GM21423 (cell line): Measurements from ENCODE around the gene C11orf21.
"Not testable (repeated sequence)": the region's sequence is repeated elsewhere in the genome, so short reads cannot be mapped to it uniquely, and the experiment has no call there.

Experiments used
- ATAC-seq: cut with Tn5 transposase; IDR thresholded peaks from one replicate; pipeline ENCODE4 v1.9.1; 2021; ENCODE audit warnings: mild to moderate bottlenecking, moderate library complexity; ENCODE audit not compliant: unreplicated experiment

C11orf21 gene

DNA sequence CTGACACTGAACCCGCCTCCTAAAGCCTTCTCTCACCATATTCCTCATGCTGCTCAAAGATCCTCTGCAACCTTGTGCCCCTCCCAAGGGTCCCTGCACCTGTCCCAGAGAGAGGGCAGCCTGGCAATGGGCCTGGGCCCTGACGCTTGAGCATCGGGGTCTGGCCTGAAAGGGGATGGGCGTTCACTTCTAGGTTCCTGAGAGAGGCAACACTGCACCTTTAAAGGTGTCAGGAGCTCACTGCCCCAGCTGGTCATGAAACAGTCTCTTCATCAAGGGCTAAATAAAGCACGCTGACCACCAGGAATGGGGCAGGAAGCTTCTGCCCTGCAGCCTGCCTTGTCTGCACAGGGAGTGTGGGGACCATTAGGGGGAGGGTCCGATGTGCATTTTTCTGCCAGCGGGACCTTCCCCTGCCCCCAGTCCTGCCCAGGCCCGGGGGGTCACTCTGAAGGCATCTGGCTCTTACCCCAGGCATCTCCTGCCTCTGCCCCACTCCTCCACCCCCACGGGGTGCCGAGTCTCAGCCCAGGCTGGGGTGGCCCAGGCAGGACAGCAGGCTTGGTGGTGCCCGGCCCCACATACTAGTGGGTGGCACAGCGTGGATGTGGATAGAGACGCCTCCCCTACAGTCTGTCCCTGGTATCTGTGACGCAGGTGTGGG is 3.5 kb downstream of the C11orf21 start:
- no peak for ATAC-seq

DNA sequence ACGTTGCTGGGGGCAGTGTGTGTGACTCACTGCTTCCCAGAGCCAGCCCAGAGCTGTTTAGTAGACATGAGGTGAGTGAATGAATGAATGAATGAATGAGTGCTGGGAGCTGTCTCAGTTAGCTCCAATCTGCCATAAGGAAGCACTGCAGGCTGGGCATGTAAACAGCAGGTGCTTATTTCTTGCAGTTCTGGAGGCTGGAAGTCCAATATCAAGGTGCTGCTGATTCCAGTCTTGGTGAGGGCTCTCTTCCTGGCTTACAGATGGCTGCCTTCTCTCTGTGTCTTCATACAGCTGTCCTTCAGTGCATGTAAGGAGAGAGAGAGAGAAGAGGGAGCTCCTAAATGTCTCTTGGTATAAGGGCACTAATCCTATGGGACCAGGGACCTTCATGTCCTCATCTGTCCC is 4.1 kb downstream of the C11orf21 start:
- no peak for ATAC-seq

DNA sequence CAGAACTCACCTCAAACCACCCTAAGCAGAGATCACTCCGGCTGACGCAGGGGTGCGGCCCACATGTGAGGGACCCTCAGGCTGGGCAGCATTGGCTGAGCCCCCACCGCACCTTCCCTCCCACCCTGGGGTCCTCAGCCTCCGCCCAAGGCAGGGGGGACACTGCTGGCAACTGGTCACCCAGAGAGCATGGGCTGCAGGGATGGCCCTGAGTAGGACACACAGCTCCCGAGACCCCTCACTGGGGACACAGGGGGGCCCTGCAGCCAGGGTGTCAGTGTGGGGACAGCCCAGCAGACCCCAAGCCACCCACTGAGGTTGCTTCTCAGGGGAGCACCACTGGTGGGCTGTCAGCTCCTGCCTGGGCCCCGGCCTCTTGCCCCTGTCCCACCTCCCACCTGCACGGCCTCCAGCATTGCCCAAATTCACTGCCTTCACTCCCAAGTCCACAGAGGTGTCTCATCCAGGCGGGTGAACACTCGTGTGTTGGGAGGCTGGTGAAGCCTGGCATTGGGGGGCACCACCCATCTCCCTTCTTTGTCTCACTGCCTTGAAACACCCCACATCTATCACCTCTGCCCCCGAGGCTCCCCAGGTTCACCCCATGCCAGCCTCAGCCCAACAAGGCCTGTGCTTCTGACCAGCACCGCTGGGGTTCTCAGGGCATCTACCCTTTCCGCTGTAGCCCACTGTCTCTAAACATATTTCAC is 4.7 kb downstream of the C11orf21 start:
- no peak for ATAC-seq

DNA sequence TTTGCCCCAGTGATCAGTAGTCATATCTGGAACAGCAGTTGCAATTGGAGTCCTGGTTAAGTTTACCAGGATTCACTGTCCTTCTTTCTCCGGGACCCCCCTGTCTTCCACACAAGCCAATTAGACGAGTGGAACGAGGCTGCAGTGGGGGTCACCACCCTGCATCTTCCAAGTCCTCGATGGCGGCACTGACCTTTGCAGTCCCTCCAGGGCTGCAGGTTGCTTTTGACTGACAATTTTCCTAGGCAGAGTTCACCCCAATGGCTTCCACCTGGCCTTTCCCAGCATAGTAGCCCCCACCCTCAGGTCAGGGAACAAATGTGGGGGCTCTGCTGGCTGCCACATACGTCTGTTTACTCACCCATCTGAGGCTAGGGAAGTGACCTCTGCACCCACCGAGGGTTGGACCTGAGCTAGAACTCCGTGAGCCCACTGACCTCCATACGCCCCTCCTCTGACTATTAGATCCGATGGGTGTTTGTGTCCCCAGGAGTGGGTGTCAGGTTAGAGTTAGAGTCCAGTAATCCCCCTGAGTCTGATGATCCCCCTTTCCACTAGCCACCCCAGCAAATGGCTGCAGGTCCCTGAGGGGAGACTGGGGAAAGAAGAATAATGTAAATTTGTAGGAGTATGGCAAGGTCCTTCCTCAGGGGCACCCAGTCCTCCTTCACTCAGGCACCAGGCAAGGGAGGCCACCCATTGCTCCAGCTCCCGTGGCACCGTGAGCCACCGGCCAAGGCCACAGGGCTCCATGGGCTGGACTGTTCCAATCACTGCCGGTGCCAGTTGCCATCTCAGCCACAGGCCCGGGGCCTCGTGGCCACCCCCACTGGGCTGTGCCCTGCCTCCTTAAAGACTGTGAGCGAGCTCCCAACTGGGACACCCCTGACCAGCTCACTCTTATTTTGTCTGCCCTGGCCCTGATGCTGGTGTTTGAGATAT is 5.5 kb downstream of the C11orf21 start:
- no peak for ATAC-seq

DNA sequence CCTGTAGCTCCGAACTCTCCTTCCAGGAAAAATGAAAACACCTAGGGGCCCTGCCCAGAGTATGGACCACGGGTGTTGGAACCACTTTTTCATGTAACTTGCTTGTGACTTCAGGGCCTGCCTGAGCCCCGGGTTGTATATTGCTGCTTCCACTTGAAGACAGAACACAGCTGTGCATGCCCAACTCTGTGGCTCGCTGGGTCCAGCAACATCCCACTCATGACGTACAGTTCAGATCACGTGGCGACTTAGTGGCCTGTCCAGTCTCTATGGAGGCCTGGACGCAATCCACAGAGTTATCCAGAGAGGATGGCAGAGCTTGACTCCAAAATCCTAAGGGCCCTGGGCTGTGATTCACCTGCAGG is 6.8 kb downstream of the C11orf21 start:
- ATAC-seq: no peak

DNA sequence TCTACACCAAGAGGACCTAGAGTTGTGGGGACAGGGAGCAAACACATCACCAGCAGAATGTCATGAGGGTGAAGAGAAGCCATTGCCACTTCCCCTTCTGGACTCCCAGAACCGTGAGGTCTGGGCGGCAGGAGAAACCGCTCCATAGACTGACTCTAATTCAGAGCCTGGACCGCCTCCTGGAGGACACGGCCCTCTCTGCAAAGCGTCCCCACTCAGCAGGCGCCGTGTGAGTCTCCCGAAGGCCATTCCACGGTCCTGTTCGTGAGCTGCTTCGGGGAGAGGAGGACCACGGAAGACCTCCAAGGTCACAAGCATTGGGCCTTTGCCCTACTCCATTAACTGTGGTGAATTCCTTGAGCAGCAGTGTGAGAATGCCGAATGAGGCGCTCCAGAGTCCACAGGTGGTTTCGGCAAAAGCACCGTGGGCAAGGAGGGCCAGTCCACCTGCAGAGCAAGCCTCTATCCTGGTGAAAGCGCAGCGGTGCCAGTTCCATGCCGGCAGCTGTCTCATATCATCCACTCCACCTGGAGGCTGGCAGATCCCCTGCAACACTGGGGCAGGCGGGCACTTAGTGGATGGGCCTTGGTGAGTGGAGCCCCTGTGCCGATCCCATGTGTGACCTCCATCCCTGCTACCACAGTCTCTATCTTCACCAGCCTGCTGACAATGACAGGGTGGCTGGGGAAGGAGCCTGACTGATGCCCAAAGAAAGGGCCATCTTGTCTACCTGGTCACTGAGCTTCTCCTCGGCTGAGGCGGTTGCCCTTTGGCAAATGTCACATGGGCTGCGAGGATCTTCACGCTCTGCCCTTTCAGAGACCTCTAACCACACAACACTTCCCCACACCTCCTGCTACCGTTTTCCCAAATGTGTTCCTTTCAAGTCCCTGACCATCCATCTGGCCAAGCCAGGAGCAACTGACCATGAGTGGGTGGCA is 7.5 kb downstream of the C11orf21 start:
- ATAC-seq: no peak

DNA sequence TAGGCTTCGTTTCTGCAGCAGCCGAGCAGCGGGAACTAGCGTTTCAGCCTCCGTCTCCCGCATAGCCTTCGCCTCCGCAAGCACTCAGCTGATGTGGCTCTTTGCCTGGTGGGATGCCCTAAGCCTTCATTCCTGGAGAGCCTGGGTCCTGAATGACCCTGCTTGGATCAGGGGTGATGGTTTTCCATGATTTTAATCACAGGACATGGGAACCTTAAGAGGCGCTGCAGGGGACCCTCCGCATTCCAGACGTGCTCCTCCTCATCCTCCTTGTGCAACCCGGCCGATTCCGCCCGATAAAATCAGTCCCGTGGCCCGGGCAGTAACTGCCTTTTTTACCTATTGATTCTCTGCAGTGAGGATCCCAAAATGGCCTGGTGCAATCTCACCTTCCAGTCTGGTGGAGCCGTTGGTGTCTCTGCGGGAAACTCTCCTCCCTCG is 8.2 kb downstream of the C11orf21 start:
- ATAC-seq: no peak

DNA sequence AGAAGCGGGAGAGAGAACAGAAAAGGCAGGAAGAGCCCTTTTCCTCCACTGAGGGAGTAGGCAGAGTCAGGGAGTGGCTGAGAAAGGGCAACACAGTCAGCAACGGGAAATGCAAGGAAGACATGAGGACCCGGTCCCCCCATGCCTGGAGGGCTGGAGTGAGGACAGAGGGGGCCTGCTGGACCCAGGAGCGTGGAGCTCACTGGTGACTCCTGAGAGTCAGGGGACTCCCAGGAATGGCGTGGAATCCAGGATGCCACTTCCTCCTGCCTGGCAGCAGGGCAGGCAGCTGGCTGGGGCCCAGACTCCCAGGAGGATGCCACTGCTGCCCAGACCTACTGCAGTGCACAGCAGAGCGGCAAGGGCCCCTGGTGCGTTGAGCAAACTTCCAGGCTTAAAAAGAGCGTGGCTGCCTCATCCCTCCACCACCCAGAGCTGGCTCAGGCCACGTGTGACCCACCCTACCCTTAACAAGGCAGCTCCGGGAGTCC is 11.3 kb downstream of the C11orf21 start:
- ATAC-seq: no peak

DNA sequence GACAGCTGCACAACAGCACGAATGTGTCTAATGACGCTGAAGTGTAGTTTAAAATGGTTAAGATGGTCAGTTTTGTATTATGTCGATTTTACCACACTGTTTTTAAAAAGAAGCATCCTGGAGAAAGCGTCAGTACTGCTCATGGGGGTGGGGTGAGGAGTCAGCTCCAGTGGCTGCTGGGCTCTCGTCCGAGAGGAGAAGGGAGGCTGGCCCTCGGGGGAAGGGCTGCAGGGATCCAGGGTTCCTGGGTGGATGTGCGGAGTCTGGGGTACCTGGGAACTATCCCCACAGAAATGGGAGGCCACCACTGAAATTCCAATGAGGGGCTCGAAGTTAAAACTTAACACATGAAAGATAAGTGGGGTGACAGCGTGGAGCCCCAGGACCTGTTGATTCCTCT is 11.9 kb downstream of the C11orf21 start:
- ATAC-seq: no peak

DNA sequence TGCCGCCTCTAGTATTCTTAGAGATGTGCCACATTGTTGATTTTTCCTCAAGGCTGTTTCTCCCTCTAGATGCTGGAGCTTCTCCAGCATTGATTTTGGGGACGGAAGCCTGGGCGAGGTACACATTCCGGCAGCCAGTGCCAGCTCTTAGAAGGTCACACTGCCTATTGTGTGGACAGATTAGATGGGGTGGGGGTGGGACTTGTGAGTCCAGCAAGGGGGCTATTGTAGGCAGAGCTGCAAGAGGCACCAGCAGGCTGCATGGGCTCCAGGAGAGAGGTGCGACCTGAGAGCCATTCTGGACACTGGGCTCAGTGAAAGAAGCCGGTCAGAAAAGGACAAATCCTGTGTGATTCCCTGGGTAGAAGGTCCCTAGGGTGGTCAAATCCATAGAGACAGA is 12.4 kb downstream of the C11orf21 start:
- no peak for ATAC-seq

DNA sequence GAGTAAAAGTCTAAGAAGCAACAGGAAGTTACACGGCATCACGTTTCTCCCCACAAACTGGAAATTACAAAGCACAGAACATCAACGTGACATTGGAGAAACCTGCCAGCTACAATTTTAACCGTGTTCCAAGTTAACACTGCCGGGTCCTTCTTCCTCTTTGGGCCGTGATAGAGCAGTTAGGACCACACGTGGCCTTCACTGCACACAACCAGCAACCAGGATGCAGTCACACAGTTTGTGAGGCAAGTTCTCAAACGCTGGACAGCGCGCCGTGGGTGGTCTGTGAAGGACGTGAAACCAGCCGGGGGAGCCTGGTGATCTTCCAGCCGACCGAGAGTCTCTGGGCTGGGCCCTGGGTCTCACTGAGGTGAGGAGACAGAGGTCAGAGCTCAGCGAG is 14.6 kb downstream of the C11orf21 start:
- no peak for ATAC-seq

DNA sequence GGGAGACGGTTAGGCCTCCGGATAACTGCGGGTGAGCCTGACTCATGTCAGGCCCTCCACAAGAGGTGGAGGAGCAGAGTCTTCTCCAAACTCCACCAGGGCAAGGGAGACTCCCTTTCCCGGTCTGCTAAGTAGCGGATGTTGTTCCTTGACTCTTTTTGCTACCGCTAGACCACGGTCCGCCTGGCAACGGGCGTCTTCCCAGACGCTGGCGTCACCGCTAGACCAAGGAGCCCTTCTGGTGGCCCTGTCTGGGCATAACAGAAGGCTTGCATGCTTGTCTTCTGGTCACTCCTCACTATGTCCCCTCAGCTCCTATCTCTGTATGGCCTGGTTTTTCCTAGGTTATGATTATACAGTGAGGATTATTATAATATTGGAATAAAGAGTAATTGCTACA is 15.4 kb downstream of the C11orf21 start:
- ATAC-seq: not testable (repeated sequence)

DNA sequence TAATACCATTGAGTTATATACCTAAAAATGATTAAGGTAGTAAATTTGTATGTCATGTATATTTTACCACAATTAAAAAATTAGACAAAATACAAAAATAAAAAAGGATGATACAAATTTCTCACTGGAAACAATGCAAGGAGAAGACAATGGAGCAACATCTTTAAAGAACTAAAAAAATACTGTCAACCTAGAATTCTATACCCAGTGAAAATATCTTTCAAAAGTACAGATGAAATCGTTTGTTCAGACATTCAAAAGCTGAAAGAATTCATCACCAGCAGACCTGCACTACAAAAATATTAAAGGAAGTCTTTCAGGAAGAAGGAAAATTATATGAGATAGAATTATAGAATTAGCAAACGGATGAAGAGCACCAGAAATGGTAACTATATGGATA is 21.5 kb downstream of the C11orf21 start:
- ATAC-seq: no peak

DNA sequence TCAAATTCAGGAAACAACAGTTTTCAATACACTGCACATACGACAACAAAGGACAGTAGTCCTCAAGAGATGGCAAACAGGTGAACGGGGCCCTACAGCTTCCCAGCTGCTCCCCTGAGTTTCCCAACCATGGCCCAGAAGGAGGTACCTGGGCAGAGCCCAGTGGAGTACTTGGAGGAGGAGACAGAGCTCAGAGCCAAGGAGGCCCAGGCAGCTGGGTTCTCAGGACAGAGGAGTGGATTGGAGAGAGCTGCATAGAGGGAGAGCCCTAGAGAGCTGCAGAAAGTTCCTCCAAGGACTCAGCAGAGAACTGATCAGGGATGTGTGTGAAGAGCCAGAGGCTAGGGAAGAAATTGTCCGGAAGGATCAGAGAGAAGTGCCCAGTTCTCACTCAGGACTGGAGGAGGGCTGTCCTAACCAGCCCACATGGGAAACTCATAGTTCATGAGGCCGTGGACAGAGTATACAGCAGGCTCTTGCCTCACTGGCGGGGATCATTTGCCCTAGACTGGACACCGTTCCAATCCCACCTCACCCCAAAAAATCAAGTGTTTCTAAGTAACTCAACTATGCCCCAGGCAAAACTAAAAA is 23.7 kb downstream of the C11orf21 start:
- ATAC-seq: no peak

DNA sequence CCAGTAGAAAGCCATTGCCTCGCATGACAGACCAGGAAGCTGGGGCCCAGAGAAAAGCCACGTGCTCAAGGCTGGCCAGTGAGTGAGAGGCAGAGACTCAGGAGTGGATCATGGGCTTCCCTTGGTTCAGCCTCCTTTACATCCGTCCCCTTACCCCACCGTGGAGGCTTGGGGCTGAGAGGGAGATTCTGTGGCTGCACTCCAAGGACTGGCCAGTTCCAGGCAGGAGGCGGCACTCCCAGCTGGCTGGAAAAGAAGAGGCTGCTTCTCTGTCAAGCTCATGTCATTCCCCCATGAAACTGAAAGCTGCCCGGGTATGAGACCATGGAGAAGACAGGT is 24.7 kb downstream of the C11orf21 start:
- no peak for ATAC-seq

DNA sequence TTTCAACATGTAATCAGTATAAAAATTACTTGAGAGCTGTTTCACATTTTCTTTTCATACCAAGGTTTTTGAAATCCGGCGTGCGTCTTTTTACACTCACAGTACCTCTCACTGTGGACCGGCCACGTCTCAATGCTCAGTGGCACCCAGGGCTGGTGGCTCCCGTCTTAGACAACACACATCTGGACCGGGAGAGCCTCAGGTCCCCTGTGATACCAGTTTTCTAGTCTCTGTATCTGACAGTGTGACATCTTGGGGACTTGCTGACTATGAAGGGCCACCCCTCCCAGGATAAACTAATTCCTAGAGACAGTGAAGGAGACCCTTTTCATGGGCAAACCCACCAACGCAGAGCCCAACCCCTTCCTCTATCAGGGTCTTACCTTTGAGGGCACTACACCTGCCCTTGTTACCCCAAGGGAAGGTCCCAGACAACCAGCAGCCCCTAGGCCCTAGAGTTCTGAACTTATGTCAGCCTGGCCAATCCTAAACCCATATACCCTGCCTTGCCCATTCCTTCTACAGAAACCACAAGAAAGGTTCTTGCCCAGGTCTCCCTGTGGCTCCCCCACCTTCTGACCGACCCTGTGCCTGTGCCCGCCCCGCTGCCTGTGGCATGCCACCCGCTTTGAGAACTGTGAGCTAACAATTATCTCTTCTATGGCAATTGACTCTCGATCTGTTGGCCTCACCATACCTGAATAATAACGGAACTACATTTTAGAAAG is 25.3 kb downstream of the C11orf21 start:
- ATAC-seq: no peak

DNA sequence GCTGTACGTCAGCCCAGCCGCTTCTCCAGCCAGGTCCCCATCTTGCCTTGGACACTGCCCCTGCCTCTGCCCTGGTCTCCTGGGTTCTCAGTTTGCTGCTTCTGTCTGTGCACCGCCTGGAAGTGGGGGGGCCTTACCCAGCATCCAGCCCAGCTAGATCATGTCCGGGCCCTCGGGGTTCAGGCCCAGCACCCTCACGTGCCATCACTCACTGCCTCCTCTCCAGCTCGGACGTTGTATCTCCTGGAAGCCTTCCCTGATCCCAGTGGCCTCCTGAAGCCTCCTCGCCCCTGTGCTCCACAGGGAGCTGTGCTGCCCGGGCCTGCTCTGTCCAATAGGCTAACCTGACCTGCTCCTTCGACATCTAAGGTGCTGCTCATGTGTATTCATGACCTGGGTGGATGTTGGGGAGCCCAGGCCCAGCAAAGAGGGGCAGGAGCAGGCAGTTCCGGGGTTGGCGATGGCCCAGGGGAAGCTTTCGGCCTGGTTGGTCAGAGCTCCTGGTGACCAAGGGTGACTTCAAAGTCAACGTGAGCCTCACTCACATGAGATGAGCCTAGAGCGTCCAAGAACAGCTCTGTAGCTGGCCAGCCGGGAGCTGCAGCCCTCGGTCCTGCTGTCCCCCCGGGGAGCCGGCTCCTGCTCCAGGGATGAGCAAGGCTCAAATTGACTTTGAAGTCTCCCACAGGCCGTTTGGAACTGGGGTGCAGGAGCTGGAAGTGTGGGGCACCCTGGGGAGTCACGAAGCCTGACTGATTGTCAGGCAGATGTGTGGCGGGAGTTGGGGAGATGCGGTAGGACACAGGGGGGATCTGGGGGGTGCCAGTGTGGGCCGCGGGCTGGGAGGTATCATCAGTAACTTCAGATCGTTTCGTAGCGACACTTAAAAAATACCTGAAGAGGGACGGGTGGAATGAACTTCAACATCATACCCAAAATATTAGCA is 26.1 kb downstream of the C11orf21 start:
- ATAC-seq: no peak

DNA sequence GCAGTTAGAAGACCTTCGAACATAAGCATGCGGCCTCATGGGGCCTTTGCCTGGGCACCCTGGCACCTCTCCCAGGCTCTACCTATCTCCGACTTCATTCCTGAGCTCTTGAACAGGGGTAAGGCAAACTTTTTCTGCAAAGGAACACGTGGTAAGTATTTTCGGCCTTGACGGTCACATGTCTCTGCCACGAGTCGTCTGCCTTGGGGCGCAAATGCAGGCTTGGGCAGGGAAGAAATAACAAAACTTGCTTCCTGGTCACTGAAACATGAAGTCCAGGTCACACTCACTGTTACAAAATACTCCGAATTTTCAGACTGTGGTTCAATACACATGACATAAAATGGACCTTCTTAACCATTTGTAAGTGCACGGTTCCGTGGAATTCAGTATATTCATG is 27.9 kb downstream of the C11orf21 start:
- no peak for ATAC-seq
